ENCODE measurements around the gene RBM46.
"Not testable (repeated sequence)": the region's sequence is repeated elsewhere in the genome, so short reads cannot be mapped to it uniquely, and the experiment has no call there.

The RBM46 gene

DNA sequence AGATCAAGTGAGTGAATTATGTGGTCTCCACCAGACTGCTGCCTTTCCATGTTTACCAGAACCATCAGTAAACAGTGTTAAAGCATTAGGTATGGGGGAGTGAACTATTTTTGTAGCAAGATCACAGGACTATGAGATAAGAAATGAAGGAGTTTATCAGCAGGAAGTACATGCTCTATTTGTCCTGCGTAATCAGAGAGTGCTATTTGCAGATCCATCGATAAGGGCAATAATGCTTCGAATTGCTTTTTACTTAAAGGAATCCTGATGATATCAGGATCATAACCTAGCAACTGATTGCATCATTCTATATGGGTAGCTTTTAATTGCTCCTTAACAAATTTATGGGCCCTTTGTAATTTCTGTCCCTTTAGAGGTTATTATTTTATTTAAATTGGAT lies 57.1 kb downstream of the RBM46 start:
- no peak for FAIRE-seq

DNA sequence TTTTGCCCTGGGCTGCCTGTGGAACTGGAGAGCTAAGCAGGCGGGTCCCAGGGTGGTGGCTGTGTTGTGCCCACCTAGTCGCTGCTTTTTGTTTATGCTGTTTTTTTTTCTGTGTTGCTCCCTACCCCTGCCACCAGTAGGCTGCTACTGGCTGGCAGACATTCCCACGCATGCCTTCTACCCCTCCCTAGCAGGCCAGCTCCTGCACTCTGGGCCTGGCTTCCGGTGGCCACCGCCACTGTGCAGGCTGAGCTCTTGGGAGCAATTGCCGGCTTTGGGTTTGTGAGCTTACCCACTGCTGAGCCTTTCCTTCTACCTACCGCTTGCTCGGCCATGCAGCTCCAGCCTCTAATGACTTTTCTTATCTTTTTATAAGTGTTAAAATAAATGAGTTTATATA lies 57.6 kb downstream of the RBM46 start:
- no peak for FAIRE-seq

DNA sequence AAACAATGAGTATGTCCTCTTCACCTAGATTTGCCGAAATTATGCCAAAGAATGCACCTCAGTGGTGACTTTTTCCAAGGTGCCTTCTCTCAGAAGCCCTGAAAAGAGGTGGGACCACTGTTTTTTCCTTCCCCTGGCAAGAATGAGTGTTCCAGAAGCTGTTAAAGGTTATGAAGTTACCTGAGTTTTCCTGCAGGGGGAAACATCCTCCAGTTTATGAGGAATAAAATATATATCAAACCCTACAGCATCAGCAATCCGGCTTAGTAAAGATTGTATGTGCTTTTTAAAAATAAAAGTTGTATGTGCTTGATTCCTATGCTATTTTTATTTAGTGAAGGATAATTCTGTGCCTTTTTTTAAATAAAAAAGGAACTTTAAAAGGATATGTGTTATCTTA lies 73.3 kb downstream of the RBM46 start:
- no peak for FAIRE-seq

DNA sequence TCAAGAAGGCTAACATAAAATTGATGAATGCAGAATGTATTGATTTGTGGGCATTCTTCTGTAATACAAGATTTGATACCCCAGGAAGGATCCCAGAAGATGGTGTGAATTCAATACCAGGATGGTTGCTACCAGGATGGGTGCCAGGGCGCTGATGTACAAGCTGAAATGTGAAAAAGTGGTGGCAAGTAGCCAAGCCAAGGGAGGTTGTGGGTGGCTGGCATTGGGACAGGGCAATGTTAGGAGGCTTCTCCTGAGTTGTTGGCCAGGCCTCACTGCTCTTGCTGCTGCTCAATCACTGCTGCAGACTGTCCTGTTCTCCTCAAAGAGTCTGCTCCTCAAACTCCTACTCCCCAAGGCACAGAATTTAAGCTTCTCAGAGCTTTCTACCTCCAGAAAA lies 77.1 kb downstream of the RBM46 start:
- FAIRE-seq: no peak

DNA sequence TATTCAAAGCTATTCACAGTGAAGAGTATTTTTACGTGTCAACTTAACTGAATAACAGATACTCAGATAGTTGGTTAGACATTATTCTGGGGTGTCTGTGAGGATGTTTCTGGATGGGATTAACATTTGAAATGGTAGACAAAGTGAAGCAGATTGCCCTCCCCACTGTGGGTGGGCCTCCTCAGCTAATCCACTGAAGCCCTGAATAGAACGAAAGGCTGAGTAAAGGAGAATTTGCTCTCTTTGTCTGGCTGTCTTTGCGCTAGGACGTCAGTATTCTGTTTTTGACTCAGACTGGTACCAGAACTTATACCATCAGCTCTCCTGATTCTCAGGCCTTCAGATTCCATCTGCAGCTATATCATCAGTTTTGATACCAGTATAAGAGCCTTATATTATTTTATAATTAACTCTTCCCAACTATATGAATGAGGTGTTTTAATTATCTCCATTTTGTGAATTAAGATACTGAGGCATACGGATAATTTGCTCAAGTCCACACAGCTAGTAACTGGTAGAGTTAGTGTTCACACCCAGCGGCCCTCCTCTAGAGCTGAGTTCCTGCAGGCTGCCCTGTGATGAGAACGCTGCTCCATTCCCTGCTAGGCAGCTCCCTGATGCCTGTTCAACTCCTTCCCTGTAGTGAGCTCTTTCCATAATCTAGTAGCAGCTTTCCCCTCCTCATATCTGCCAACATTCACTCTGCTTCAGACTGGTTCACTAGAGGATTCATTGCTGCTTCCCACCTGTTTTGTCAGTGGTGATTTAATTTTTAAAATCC lies 87.5 kb downstream of the RBM46 start:
- no peak for FAIRE-seq

DNA sequence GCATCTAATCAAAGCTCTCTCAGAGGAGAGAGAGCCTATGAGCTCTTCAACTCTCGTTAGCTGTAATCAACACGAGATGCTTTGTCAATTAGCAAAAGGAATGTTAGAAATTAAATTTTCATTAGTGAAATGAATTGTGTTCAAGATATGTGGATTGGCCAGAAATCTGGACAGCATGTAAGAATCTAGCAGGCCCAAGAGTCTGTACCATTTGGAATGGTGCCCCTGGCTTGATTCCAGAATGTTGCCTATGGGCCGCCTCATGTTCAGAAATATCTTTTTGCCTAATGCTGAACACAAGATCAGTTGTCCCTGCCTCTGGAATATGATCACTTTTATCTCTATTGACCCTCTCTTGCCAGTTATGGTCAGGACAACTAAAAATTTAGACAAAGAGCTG lies 88.2 kb downstream of the RBM46 start:
- FAIRE-seq: no peak

DNA sequence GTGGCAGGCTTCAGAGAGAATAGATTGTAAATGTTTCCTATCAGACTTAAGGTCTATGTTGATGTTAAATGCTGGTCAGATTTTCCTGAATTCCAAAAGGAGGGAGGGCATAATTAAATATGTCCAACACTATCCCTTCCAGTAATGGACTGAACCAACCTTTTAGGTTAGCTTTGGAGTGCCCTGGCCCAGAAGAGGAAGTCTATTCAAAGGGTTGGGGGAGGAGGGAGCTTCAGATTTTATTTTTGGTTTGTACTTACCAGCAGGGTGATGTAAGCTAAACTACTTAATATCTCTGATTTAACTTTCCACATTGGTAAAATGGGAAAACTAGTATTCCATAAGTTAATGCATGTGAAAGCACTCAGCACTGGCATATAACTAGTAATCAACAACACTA lies 91.1 kb downstream of the RBM46 start:
- no peak for FAIRE-seq

DNA sequence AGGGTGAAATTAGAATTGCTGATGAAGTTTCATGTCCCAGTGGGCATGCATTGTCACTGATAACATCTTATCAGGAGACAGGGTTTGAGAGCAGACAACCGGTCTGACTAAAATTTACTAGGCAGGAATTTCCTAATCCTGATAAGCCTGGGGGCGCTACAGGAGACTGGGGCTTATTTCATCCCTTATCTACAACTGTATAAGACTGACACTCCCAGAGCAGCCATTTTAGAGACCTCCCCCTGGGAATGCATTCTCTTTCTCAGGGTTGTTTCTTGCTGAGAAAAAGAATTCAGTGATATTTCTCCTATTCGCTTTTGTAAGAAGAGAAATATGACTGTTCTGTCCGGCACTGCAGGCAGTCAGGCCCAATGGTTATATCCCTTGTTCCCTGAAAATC lies 93.0 kb downstream of the RBM46 start:
- FAIRE-seq: not testable (repeated sequence)

DNA sequence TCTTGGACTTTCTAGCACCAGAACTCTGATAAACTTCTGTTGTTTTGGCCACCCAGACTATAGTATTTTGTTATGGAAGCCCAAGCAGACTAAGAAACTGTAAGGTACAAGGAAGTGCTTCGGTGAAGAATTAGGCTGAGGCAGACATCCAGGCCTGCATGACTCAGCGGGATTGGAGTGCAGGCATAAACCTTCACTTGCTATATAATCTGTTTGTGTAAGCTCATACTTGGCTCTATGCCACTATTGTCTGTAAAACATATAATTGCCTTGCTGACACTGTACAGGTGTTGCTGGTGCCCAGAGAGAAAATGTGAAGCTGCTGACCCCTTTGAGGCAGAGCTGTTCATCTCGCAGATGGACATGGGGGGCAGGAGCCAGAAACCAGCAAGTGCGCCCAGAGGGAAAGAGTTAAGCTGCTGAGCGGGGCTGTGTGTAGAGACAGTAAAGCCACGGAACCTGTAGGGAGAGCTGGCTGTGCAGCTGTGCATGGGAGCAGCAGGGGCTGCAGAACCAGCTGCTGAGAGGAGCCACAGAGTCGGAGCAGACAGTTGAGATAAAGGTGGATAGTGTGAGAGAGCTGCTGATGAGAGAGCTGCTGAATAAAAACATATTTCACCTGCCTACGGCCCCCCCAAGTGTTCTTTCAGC lies 96.2 kb downstream of the RBM46 start:
- no peak for FAIRE-seq
